HepG2 (cell line): ENCODE measurements around the gene FOXD1. TPM values are rescaled to one million over a fixed set of nuclear protein-coding genes. Genes with fewer than 3 reads are reported as not detected.
A peak's percentile ranks its signal among the peaks of the same experiment; 100 is the strongest.

Experiments
- ATAC-seq: fragments of 200-7000 bp; cut with Tn5 transposase; 3 replicates; pipeline ENCODE4 v1.9.1; 2020; ENCODE audit warnings: mild to moderate bottlenecking, moderate library complexity
- BruUV-seq: library from RNA; stranded (reverse); fragments of 400-500 nt; replicated peaks from 2 replicates; lab custom pipeline; 2021; lab: Mats Ljungman, UMichigan
- CTCF ChIA-PET: fragments of 300-600 bp; formaldehyde crosslinking; extraction: SDS; loops from one replicate; lab custom pipeline; 2021; ENCODE audit warnings: low total read pairs, inconsistent platforms, low intra/inter-chr PET ratio; lab: Yijun Ruan, JAX
- POLR2A ChIA-PET: fragments of 350-600 bp; sonication (Branson Sonifier 250); formaldehyde crosslinking; loops from one replicate; lab custom pipeline; 2020; ENCODE audit warnings: antibody characterized with exemption, inconsistent platforms; lab: Yijun Ruan, JAX
- DNase-seq: peaks from one replicate; pipeline ENCODE4 v3.0.0-alpha.2; 2015; ENCODE audit warnings: low spot score
- FAIRE-seq: peaks from 3 replicates; lab custom pipeline; 2011; peaks lifted over from hg19 to GRCh38; lab: Jason Lieb, UNC
- H2AFZ ChIP-seq: one replicate; pipeline ENCODE4 v1.6.1; 2011; ENCODE audit warnings: low read length, inconsistent platforms
- H3K27ac ChIP-seq: fragments of 300-600 bp; 3 replicates; pipeline ENCODE4 v1.8.0; 2011; ENCODE audit warnings: mixed run types, mild to moderate bottlenecking, mixed read lengths, low read length, inconsistent platforms; ENCODE audit not compliant: insufficient read depth; ENCODE audit errors: extremely low read length
- H3K27me3 ChIP-seq, 2 experiments: fragments of 200-600 bp in 1 of 2; 2 replicates in 1 of 2; 3 replicates in 1 of 2; pipeline versions ENCODE4 v1.6.0 to v1.8.0; 2011; ENCODE audit warnings: low read length in 2 of 2, mild to moderate bottlenecking in 2 of 2, moderate library complexity in 2 of 2, inconsistent platforms in 1 of 2; ENCODE audit not compliant: insufficient read depth in 2 of 2, control insufficient read depth in 1 of 2
- H3K36me3 ChIP-seq, 2 experiments: fragments of 200-600 bp in 1 of 2; replicated peaks in 1 of 2; 2 replicates in 1 of 2; 3 replicates in 1 of 2; pipeline versions ENCODE4 v1.5.1 to v1.8.0; 2011; ENCODE audit warnings: low read length in 2 of 2, inconsistent platforms in 1 of 2; ENCODE audit not compliant: insufficient read depth in 2 of 2, control insufficient read depth in 1 of 2
- H3K4me1 ChIP-seq: 2 replicates; pipeline ENCODE4 v1.5.1; 2012; ENCODE audit warnings: low read length, inconsistent platforms; ENCODE audit not compliant: insufficient read depth
- H3K4me2 ChIP-seq: 2 replicates; pipeline ENCODE4 v1.6.0; 2011; ENCODE audit warnings: low read depth, low read length, inconsistent platforms
- H3K4me3 ChIP-seq, 3 experiments: fragments of 200-600 bp in 1 of 3; sonication (generic), shearing (Covaris generic) in 1 of 3; replicated peaks in 1 of 3; 2 replicates each; pipeline ENCODE4 v1.5.1; 2011 to 2016; ENCODE audit warnings: low read length in 3 of 3, inconsistent platforms in 2 of 3, low read depth in 2 of 3, mild to moderate bottlenecking in 2 of 3, control low read depth in 1 of 3, mixed read lengths in 1 of 3; ENCODE audit not compliant: insufficient read depth in 1 of 3
- H3K79me2 ChIP-seq: one replicate; pipeline ENCODE4 v1.6.1; 2011; ENCODE audit warnings: low read length, inconsistent platforms; ENCODE audit not compliant: insufficient read depth
- H3K9ac ChIP-seq: 2 replicates; pipeline ENCODE4 v1.6.0; 2011; ENCODE audit warnings: mild to moderate bottlenecking, low read depth, low read length, inconsistent platforms; ENCODE audit not compliant: insufficient read depth
- H3K9me3 ChIP-seq: 2 replicates; pipeline ENCODE4 v1.5.1; 2012; ENCODE audit warnings: mild to moderate bottlenecking, low read length
- H4K20me1 ChIP-seq: 2 replicates; pipeline ENCODE4 v1.6.0; 2011; ENCODE audit warnings: inconsistent platforms, mild to moderate bottlenecking, low read length, moderate library complexity; ENCODE audit not compliant: insufficient read depth
- FOXC1 ChIP-seq: sonication (generic); formaldehyde crosslinking; IDR thresholded peaks from 2 replicates; pipeline ENCODE4 v1.8.0; 2022; ENCODE audit warnings: mild to moderate bottlenecking, missing genetic modification reagents, borderline replicate concordance
- GLI4 ChIP-seq: sonication (generic); formaldehyde crosslinking; IDR thresholded peaks from 2 replicates; pipeline ENCODE4 v1.5.1; 2020; ENCODE audit warnings: missing genetic modification reagents, mild to moderate bottlenecking, moderate library complexity, borderline replicate concordance
- KDM4B ChIP-seq: sonication (generic); formaldehyde crosslinking; IDR thresholded peaks from 2 replicates; pipeline ENCODE4 v1.4.0; 2020; ENCODE audit warnings: missing genetic modification reagents
- RERE ChIP-seq: IDR thresholded peaks from 2 replicates; pipeline ENCODE4 v1.6.1; 2016; ENCODE audit warnings: low read depth, missing genetic modification reagents, missing compliant biosample characterization
- SRSF9 ChIP-seq: fragments of 200-400 bp; formaldehyde crosslinking; IDR thresholded peaks from 2 replicates; pipeline ENCODE4 v1.6.1; 2018; ENCODE audit warnings: borderline replicate concordance, mild to moderate bottlenecking, low read depth, low read length; ENCODE audit not compliant: insufficient read depth, poor library complexity, severe bottlenecking
- STAT5B ChIP-seq: sonication (generic); formaldehyde crosslinking; IDR thresholded peaks from 2 replicates; pipeline ENCODE4 v1.4.0; 2020; ENCODE audit warnings: missing genetic modification reagents
- TEF ChIP-seq: sonication (generic); formaldehyde crosslinking; IDR thresholded peaks from 2 replicates; pipeline ENCODE4 v1.5.0; 2020; ENCODE audit warnings: missing genetic modification reagents
- ZNF256 ChIP-seq: sonication (generic); formaldehyde crosslinking; conservative IDR thresholded peaks from 2 replicates; pipeline ENCODE4 v1.4.0; 2020; ENCODE audit warnings: missing genetic modification reagents
- ZNF501 ChIP-seq: sonication (generic); formaldehyde crosslinking; IDR thresholded peaks from 2 replicates; pipeline ENCODE4 v1.5.1; 2020; ENCODE audit warnings: mild to moderate bottlenecking, moderate library complexity, missing genetic modification reagents
- ZNF614 ChIP-seq: IDR thresholded peaks from 2 replicates; pipeline ENCODE4 v1.6.1; 2018; ENCODE audit warnings: missing biosample characterization, missing genetic modification reagents, inconsistent platforms, borderline replicate concordance
- ZNF770 ChIP-seq: sonication (generic); formaldehyde crosslinking; IDR thresholded peaks from 2 replicates; pipeline ENCODE4 v1.5.0; 2020; ENCODE audit warnings: mild to moderate bottlenecking, missing genetic modification reagents
- ZNF879 ChIP-seq: sonication (generic); formaldehyde crosslinking; IDR thresholded peaks from 2 replicates; pipeline ENCODE4 v1.8.1; 2023; ENCODE audit warnings: missing genetic modification reagents
- WGBS: methylation state at CpG from one replicate; pipeline ENCODE4 v1.1.6; 2017; ENCODE audit warnings: low lambda C conversion rate; 5-methylcytosine and 5-hydroxymethylcytosine counted together
- in situ Hi-C: cut with HindIII; loops from 2 replicates; pipeline ENCODE4 v1.10.0; 2017; ENCODE audit warnings: low pct_unique_long_range_greater_than_20kb; ENCODE audit not compliant: extremely low pct_ligation_motif_present
- intact Hi-C: fragments of 100-400 bp; cut with micrococcal nuclease; formaldehyde crosslinking; loops from one replicate; pipeline ENCODE4 v1.10.0; 2022; ENCODE audit not compliant: unreplicated experiment
- polyA plus RNA-seq, 8 experiments: library from polyadenylated mRNA; depleted of rRNA in 3 of 8; stranded (reverse) in 7 of 8; unstranded in 1 of 8; fragments of >200 nt; fragmentation: Illumina TruSeq in 4 of 8; extraction: Trizol in 4 of 8; gene quantifications; 2 replicates each; pipeline versions ENCODE4 v1.2.1 to v1.2.3, GENCODE V29; 2011 to 2016; ENCODE audit warnings: low read depth in 4 of 8, missing spikeins in 1 of 8, mixed read lengths in 1 of 8; ENCODE audit not compliant: insufficient read depth in 1 of 8
- total RNA-seq, 5 experiments: library from RNA; depleted of rRNA; stranded (reverse); fragments of >200 nt; fragmentation: Illumina TruSeq; extraction: Trizol; gene quantifications; 2 replicates each; pipeline ENCODE4 v1.2.3, GENCODE V29; 2016; ENCODE audit warnings: low read depth in 1 of 5
- TF ChIP-seq, protein P1 (sequence below): sonication (generic); formaldehyde crosslinking; IDR thresholded peaks from 2 replicates; pipeline ENCODE4 v1.4.0; 2020; ENCODE audit warnings: missing genetic modification reagents

The FOXD1 gene
- total and polyA plus RNA-seq, 2 of the 13 experiments (the other 11 are each of a cell fraction or from before 2014, with no cell fraction given) = 0.04 to 0.05 TPM

GRCh38 chr5:73437101-73437776 lies 11.3 kb downstream of the FOXD1 start:
- Histone ChIP-seq H3K4me2 (peak overlapping the region; percentile 83), H3K27ac (no peak overlapping the region), H3K79me2 (no peaks in the 10 kb centered on the region), H3K36me3 (no peaks in the 10 kb centered on the region), H3K9me3 (no peaks in the 10 kb centered on the region), H3K4me1 (peaks cover 23% of the 10 kb centered on the region), H2AFZ (no peak overlapping the region), H3K9ac (peak overlapping the region; percentile 36; the same call in 1 of the 2 replicates), H3K27me3 (peaks cover 7 to 70% of the 10 kb centered on the region in 2 experiments), H4K20me1 (no peaks in the 10 kb centered on the region), H3K4me3 (peak overlapping the region; percentile 44 to 71 (median 60))
- in situ Hi-C loops = no loop called here
- BruUV-seq = no TSS peak
- whole genome bisulfite sequencing = 1% methylated on average over 26 of the region's 69 CpGs
- ChIA-PET POLR2A (no interaction called here), CTCF (no interaction called here)
- peak; percentile 84 for ATAC-seq
- intact Hi-C loops = no loop called here
- no peak for FAIRE-seq
- DNase-seq = no peak
- TF ChIP-seq TEF (no peak), SRSF9 (no peak), GLI4 (no peak), ZNF614 (CRISPR knock-in tag) (no peak), ZNF879 (CRISPR knock-in tag) (no peak), STAT5B (CRISPR knock-in tag) (no peak), RERE (CRISPR knock-in tag) (no peak), FOXC1 (CRISPR knock-in tag) (peak; percentile 66; the same call in 1 of the 2 replicates), ZNF501 (CRISPR knock-in tag) (0 out of 2 replicates have a peak, but pooled peaks have one; percentile 72), ZNF256 (CRISPR knock-in tag) (no peak), KDM4B (CRISPR knock-in tag) (no peak), ZNF770 (CRISPR knock-in tag) (no peak)
- TF ChIP-seq, protein P1, sequence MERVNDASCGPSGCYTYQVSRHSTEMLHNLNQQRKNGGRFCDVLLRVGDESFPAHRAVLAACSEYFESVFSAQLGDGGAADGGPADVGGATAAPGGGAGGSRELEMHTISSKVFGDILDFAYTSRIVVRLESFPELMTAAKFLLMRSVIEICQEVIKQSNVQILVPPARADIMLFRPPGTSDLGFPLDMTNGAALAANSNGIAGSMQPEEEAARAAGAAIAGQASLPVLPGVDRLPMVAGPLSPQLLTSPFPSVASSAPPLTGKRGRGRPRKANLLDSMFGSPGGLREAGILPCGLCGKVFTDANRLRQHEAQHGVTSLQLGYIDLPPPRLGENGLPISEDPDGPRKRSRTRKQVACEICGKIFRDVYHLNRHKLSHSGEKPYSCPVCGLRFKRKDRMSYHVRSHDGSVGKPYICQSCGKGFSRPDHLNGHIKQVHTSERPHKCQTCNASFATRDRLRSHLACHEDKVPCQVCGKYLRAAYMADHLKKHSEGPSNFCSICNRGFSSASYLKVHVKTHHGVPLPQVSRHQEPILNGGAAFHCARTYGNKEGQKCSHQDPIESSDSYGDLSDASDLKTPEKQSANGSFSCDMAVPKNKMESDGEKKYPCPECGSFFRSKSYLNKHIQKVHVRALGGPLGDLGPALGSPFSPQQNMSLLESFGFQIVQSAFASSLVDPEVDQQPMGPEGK (CRISPR knock-in tag) = peak; percentile 67
